ENCODE results near the gene KCNJ8.
"Not testable (repeated sequence)": the region's sequence is repeated elsewhere in the genome, so short reads cannot be mapped to it uniquely, and the experiment has no call there.

Gene KCNJ8

DNA sequence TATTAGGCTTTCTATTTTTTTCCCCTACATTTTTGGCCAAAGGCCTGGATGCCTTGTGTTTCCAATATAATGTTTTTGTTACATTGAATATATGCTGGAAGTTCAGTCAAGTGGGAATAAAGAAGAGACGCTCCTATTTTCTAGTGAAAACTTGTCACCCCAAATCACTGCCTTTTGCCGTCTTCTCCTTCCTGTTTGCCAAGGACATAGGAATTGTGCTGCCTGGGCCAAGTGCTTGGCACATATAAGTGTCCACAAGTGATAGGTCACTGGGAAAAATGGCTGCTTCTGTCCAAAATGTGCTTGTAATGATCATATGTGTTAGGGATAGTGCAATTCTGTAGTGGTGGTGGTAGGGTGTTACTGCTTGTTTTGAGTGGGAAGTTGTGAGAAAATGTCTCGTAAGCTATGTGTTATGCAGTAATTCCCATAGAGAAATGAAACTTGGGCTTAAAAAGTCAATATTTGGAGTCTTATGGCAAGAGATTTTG is 11.6 kb upstream of the KCNJ8 start:
- DNase-seq = no peak

DNA sequence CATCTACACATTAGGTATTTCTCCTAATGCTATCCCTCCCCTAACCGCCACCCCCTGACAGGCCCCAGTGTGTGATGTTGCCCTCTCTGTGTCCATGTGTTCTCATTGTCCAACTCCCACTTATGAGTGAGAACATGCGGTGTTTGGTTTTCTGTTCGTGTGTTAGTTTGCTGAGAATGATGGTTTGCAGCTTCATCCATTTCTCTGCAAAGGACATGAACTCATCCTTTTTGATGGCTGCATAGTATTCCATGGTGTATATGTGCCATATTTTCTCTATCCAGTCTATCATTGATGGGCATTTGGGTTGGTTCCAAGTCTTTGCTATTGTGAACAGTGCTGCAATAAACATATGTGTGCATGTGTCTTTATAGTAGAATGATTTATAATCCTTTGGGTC is 8.2 kb upstream of the KCNJ8 start:
- DNase-seq = not testable (repeated sequence)

DNA sequence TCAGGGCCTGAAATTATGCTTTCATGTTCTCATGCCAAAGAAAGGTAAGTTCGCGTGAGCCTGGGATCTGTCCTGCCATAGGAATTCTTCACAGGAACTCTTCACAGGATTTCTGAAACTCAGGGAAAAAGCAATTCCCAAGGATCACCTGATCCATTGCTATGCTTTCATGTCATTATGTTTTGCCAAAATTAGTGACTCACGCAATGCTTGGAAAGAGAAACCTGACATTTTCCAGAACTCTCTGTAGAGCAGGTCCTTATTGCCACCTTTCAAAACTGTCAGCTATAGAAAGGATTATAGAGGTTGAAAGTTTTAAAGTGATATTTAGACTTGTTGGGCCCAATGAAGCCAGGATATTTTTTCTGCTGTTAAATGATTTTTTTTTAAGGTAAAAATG is 6.3 kb upstream of the KCNJ8 start:
- no peak for DNase-seq

DNA sequence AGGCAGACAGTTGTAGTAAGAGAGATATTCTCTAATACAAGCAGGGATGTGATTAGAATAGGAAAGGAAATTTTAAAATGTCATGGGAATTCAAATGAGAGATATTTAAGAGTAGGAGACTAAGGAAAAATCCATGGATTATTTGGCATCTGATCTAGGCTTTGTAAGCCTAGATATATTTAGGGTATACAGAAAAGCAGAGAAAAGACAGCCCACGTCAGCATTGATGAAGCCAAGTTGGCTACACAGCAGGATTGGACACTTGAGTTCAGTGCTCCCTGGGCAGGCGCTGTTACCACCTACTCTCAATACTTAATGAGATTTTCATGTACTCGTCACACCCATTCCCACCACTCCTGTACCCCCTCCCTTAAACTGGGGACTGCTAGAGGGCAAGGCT is 1.7 kb upstream of the KCNJ8 start:
- no peak for DNase-seq

DNA sequence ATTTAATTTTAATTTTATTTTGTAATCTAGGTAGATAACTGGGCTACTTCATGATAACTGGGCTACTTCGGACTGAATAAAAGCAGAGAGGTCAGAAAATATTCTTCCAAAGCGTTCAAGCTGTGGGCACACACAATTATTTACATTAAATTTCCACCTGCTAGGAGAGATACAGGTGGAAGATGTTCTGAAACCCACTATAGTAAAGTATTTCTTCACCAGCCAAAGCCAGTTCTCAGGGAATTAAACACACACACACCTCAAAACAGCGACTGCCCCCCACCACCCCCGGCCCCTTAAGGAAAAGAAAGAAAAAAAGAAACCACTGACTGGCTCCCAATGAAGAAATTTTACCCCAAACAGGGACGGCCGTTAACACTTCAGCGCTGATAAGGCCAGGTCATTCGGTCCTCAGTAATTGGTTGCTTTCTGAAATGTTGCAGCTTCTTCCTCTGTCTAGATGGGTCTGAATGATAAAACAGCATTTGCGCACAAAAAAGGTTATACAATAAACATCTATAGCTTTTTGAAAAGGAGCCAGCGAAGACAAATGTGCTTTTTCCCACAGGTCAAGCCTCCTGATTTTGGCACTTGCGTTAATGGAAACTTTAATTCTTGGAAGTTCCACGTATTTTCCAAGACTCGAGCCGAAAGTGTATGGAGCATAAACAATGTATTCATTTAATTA is 771 bp upstream of the KCNJ8 start:
- no peak for DNase-seq

DNA sequence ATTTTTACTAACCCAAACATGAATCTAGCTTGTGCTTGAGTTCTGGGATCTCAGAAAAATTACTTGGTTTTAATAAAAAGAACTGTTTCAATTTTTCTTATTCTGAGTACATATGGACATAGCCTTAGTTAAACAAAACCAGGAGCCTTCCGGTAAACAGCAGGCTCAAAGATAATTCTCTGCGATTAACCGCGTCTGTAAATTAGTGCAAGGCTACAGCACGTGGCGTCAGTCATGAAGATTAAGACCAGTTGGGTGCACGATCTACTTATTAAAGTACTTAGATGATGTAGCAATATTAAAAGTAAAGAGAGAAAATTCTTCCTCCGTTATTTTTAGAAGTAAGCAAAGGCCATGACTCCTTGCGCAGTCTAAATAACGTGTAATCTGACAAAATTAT is 700 bp downstream of the KCNJ8 start:
- DNase-seq = no peak

DNA sequence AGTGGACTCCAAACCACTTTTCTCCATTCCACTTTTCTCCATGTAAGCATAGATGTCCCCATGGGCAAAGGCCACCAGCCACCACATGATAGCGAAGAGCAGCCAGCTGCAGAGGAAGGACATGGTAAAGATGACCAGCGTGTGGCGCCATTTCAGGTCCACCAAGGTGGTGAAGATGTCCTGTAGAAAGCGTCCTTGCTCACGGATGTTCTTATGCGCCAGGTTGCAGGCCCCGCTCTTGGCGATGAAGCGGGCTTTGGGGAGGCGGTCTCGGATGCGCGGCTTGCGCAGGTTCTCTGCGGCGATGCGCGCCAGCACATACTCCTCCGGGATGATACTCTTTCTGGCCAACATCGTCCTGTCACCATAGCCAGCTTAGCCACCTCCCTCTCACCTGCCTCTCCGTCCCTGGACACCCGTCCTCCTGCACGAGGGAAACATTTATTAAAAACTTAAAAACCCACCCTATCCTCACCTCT is 1.2 kb downstream of the KCNJ8 start:
- peak; percentile 20 for DNase-seq

DNA sequence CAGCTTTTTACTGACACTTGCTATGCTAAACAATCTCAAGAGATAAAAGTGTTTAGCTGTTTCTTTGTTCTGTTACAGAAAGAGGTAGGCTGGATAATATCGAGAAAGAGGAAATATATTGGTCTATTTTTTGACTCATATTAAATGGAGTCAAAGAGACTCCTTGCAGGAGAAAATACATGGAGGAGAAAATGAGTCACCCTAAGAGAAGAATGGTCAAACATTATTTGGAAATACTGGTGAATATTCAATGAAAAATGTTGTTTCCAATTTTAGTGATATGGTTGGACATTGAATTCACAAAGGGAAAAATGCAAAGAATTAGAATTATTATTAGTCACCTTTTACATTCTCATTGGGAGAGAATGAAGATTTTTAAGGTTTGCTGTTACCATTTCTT is 3.2 kb downstream of the KCNJ8 start:
- peak; percentile 75 for DNase-seq

GRCh38 chr12:21769307-21769706 is 5.2 kb downstream of the KCNJ8 start:
- DNase-seq = no peak

DNA sequence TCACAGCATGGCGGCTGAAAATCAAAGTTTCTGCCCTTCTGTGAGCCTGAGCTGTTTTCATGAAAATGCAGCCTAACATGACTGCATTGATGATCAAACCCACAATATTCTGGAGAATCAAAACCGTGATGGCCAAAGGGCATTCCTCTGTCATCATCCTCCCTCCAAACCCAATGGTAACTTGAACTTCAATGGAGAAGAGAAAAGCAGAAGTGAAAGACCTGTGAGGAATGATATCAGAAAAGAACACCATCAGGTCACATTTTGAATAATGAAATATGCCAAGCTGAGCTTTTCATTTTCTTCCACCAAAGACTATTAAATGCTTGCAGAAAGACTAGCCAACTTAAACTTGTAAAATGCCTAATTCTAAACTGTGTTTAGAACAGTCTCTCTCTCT is 8.1 kb downstream of the KCNJ8 start:
- DNase-seq = no peak

DNA sequence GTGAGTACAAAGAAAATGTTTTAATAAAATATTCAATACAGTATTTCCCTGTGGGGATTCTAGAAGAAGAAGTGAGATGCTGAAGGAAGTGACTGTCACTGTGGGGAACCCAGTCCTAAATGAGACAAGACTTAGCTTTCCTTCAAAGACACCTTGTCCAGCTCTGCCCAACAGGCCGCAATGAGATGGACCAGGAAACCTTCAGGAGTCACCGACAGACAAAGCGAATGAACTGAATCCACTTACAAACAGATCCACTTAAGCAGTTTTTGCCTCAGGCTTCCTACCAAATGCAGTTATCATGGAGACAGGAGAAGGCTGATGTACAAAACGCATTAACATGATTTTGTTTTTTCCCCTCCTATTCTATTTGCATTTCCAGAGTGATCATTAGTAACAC is 9.6 kb downstream of the KCNJ8 start:
- DNase-seq = no peak

- DNase-seq = no peak
These were observed 10.4 kb downstream of the KCNJ8 start for GRCh38 chr12:21764065-21764464.

DNA sequence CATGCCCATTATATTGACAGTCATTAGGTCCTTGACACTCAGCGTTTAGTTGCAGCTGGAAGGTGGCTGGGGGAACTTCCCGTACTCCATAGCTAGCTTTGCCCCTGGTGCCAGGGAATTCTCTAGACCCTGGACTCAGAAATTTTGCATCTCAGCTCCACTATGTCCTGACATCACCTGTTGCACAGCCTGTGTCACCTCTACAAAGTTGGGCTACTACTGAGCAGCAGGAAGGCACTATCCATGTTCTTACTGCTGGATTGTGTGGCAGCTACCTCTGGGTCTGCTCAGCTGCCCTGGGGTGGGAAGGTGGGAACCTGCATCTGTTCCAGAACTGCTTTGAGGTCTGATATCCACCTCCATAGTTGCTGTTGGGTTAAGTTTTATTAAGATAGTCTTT is 11.0 kb downstream of the KCNJ8 start:
- DNase-seq = no peak

GRCh38 chr12:21759737-21760136 is 14.8 kb downstream of the KCNJ8 start:
- no peak for DNase-seq

- no peak for DNase-seq
These were observed 16.8 kb downstream of the KCNJ8 start for GRCh38 chr12:21757735-21758134.

DNA sequence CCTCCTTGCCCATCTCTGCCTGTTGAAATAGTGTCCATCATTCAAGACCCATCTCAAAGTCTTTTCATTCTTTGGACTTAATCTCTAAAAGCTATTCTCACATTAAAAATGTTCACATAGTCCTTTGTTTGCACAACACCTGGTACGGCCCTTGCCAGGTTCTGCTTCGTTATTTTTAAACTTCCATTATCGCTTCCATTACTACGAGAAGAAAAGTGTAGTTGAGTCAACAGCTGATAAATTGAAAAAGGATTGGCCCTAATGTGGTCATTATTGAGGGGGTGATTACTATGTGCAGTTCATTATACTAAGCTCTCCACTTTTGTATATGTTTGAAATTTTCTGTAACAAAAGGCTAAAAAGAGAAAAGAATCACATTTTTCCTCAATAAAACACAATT is 17.8 kb downstream of the KCNJ8 start:
- DNase-seq = no peak

- DNase-seq = peak; percentile 56
These were observed 23.0 kb downstream of the KCNJ8 start for GRCh38 chr12:21751517-21751916.

DNA sequence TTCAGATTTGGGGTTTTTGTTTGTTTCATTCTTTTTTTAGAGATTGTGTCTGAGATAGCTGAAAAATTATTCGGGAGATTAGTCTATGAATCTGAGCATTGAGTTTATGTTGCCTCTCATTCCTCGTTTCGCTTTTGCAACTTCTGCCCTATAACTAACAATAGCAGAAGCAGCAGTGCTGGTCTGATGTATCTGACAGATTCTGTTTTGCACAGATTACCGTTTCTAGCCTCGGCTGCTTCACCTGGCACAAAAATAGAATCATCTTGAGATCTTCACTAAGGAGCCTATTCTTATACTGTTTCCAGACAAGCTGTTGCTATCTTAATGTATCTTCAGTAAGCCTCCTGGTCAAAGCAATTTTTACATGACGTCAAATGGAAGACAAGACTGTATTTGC is 29.2 kb downstream of the KCNJ8 start:
- DNase-seq = no peak

DNA sequence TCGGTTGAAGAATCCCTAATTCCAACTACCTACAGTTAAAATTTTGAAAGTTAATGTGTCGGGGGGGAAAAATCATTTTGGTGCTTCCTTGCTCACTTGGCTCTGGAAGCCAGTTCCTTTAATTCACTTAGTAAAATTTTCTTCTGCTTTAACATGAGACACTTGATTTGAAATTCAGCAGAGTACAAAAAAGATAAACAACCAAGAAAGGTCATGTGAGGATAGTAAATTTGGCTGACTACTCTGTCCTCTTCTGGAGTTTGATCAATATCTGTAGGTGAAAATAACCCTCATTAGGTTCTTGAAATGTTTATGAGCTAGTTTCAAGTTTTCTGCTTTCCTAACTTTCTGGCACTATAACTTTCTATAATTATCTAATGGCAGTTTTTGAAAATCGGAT is 43.4 kb downstream of the KCNJ8 start:
- DNase-seq = no peak

DNA sequence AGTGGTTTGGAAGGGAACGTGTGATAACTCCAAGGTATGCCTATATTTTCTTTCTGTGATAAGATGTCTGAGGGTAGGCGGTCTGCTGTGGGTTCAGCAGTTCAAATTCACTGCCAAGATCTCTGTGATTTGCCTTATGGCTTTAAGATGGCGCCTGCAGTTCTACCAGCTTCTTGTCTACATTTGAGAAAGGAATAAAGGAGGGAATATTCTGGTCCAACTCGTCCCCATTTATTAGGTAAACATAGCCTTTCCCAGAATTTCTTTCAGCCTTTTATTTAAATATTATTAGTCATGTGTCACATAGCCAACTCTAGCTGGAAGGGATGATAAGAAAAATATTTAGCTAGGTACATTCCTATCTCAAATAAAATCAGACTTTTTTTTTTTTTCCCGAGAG is 48.8 kb downstream of the KCNJ8 start:
- no peak for DNase-seq

GRCh38 chr12:21718944-21719650 is 55.4 kb downstream of the KCNJ8 start:
- DNase-seq = no peak

DNA sequence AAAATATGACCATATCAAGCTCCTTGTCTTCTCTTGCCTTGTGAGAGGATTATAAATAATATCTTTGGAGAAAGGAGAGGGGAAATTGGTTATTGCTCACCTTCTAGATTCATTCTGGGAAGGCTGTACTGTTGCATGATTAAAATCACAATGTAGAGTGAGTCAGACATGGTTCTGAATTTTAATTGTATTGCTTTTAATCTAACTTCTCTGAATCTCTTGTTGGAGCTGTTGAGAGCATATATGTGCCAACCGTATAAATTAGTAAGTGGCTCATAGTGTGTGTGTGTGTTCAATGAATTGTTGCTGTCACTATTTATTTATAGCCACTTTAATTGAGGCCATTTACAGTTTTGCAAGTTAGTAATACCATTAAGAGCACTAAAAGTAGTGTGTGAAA is 56.1 kb downstream of the KCNJ8 start:
- no peak for DNase-seq

DNA sequence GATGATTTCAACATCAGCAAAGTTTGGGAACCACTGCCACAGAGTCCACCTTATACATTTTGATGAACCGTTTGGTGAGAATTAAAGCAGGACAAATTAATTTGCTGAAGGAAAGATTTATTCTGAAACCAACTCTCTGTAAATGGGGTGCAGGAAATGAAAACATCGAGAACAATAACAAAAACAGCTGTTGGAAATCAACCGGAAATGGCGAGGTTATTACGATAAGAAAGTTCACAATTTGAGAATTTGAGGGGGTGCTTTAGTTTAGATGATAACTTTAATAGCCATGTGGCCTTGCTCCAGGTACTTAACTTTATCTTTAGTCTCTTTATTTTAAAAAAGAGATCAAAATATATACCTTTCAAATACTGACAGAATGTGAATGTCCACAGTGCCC is 56.7 kb downstream of the KCNJ8 start:
- DNase-seq = no peak

- no peak for DNase-seq
These were observed 59.1 kb downstream of the KCNJ8 start for GRCh38 chr12:21715386-21715785.

Data from fibroblast of skin of back (primary cell).